Endothelial cell of umbilical vein (primary cell): ENCODE results near the gene C19orf44. TPM values are rescaled to one million over a fixed set of nuclear protein-coding genes. Genes with fewer than 3 reads are reported as not detected.
A peak's percentile ranks its signal among the peaks of the same experiment; 100 is the strongest.

Source experiments
- BruUV-seq: library from RNA; stranded (reverse); fragments of 400-500 nt; replicated peaks from 2 replicates; lab custom pipeline; 2021; lab: Mats Ljungman, UMichigan
- CTCF ChIA-PET: fragments of 300-600, 350-600 bp; sonication (Branson Sonifier 250); formaldehyde crosslinking; loops from one replicate; lab custom pipeline; 2021; ENCODE audit warnings: antibody characterized with exemption, inconsistent platforms; lab: Charles Lee
- POLR2A ChIA-PET: fragments of 300-600, 350-600 bp; sonication (Branson Sonifier 250); formaldehyde crosslinking; loops from one replicate; lab custom pipeline; 2021; ENCODE audit warnings: antibody characterized with exemption, inconsistent platforms; lab: Charles Lee
- DNase-seq: peaks from one replicate; pipeline ENCODE4 v3.0.0-alpha.2; 2011; ENCODE audit warnings: low read depth, low spot score
- FAIRE-seq: peaks from 2 replicates; lab custom pipeline; 2011; peaks lifted over from hg19 to GRCh38; lab: Jason Lieb, UNC
- H2AFZ ChIP-seq: 2 replicates; pipeline ENCODE4 v1.6.0; 2012; ENCODE audit warnings: low read depth, low read length, control low read depth, inconsistent platforms
- H3K27ac ChIP-seq: 2 replicates; pipeline ENCODE4 v1.5.1; 2011; ENCODE audit warnings: low read depth, mild to moderate bottlenecking, control low read depth, low read length, moderate library complexity; ENCODE audit not compliant: insufficient read depth
- H3K27me3 ChIP-seq, 2 experiments: 2 replicates each; pipeline versions ENCODE4 v1.6.0 to v1.6.1; 2011; ENCODE audit warnings: low read length in 2 of 2, mixed read lengths in 1 of 2; ENCODE audit not compliant: control insufficient read depth in 2 of 2, insufficient read depth in 2 of 2
- H3K36me3 ChIP-seq, 2 experiments: 2 replicates in 1 of 2; 3 replicates in 1 of 2; pipeline ENCODE4 v1.5.1; 2011; ENCODE audit warnings: low read length in 2 of 2, mild to moderate bottlenecking in 1 of 2, moderate library complexity in 1 of 2; ENCODE audit not compliant: control insufficient read depth in 2 of 2, insufficient read depth in 2 of 2; ENCODE audit errors: extremely low read depth in 1 of 2
- H3K4me1 ChIP-seq: 3 replicates; pipeline ENCODE4 v1.5.1; 2011; ENCODE audit warnings: mild to moderate bottlenecking, low read length; ENCODE audit not compliant: control insufficient read depth, insufficient read depth; ENCODE audit errors: extremely low read depth
- H3K4me2 ChIP-seq: 2 replicates; pipeline ENCODE4 v1.6.1; 2011; ENCODE audit warnings: low read length, control low read depth, mixed read lengths; ENCODE audit not compliant: insufficient read depth
- H3K4me3 ChIP-seq, 3 experiments: fragments of 200-600 bp in 1 of 3; sonication (generic), shearing (Covaris generic) in 1 of 3; replicated peaks in 1 of 3; 2 replicates each; pipeline ENCODE4 v1.5.1; 2011 to 2016; ENCODE audit warnings: control low read depth in 3 of 3, low read length in 3 of 3, mild to moderate bottlenecking in 2 of 3, inconsistent platforms in 1 of 3, low read depth in 1 of 3, moderate library complexity in 1 of 3; ENCODE audit not compliant: insufficient read depth in 1 of 3
- H3K79me2 ChIP-seq: 2 replicates; pipeline ENCODE4 v1.6.0; 2012; ENCODE audit warnings: low read length, inconsistent platforms; ENCODE audit not compliant: control insufficient read depth, insufficient read depth
- H3K9ac ChIP-seq: replicated peaks from 2 replicates; pipeline ENCODE3; 2011; ENCODE audit warnings: low read length, control low read depth; ENCODE audit not compliant: insufficient read depth; ENCODE audit errors: extremely low read depth
- H3K9me1 ChIP-seq: replicated peaks from 3 replicates; pipeline ENCODE4 v1.6.0; 2011; ENCODE audit warnings: mild to moderate bottlenecking, low read length; ENCODE audit not compliant: control insufficient read depth, insufficient read depth; ENCODE audit errors: extremely low read depth
- H3K9me3 ChIP-seq: replicated peaks from 2 replicates; pipeline ENCODE4 v1.5.1; 2012; ENCODE audit warnings: low read length, inconsistent platforms; ENCODE audit not compliant: control insufficient read depth, insufficient read depth
- H4K20me1 ChIP-seq: replicated peaks from 2 replicates; pipeline ENCODE3; 2011; ENCODE audit warnings: mild to moderate bottlenecking, low read length; ENCODE audit not compliant: control insufficient read depth, insufficient read depth; ENCODE audit errors: extremely low read depth
- EZH2 ChIP-seq: IDR thresholded peaks from 2 replicates; pipeline ENCODE4 v1.6.1; 2012; ENCODE audit warnings: borderline replicate concordance, low read depth, mild to moderate bottlenecking, moderate library complexity, low read length, inconsistent platforms; ENCODE audit not compliant: severe bottlenecking
- FOS ChIP-seq: IDR thresholded peaks from 2 replicates; pipeline ENCODE4 v1.6.1; 2011; ENCODE audit warnings: mild to moderate bottlenecking, low read length, moderate library complexity, borderline replicate concordance; ENCODE audit not compliant: insufficient read depth
- GATA2 ChIP-seq: IDR thresholded peaks from 2 replicates; pipeline ENCODE4 v1.7.0; 2011; ENCODE audit warnings: low read depth, mild to moderate bottlenecking, moderate library complexity, mixed read lengths, low read length; ENCODE audit not compliant: insufficient read length, insufficient read depth
- JUN ChIP-seq: IDR thresholded peaks from 2 replicates; pipeline ENCODE4 v1.6.1; 2011; ENCODE audit warnings: borderline replicate concordance, low read depth; ENCODE audit not compliant: insufficient read length, insufficient read depth
- MYC ChIP-seq: IDR thresholded peaks from one replicate; pipeline ENCODE4 v1.6.1; 2011; ENCODE audit warnings: mild to moderate bottlenecking, low read depth, low read length
- POLR2A ChIP-seq: IDR thresholded peaks from 2 replicates; pipeline ENCODE4 v1.6.1; 2012; ENCODE audit warnings: low read depth, mild to moderate bottlenecking, control low read depth, low read length
- POLR2AphosphoS5 ChIP-seq: IDR thresholded peaks from 2 replicates; pipeline ENCODE4 v1.6.1; 2012; ENCODE audit warnings: low read depth, mild to moderate bottlenecking, control low read depth, low read length, moderate library complexity; ENCODE audit not compliant: insufficient read depth
- dilution Hi-C: fragments of 300-500 bp; cut with MboI; formaldehyde crosslinking; loops from one replicate; pipeline ENCODE4 v1.15.0; 2019; ENCODE audit warnings: low sequenced_read_pairs; ENCODE audit not compliant: extremely low pct_ligation_motif_present
- intact Hi-C: fragments of 100-400 bp; cut with micrococcal nuclease; formaldehyde crosslinking; loops from one replicate; pipeline ENCODE4 v1.10.0; 2022
- polyA plus RNA-seq, 4 experiments: library from polyadenylated mRNA; depleted of rRNA in 3 of 4; stranded (reverse) in 3 of 4; unstranded in 1 of 4; fragments of >200 nt; gene quantifications; 2 replicates each; pipeline versions ENCODE4 v1.2.1 to v1.2.3, GENCODE V29; 2011 to 2012; ENCODE audit warnings: missing spikeins in 1 of 4
- total RNA-seq: library from RNA; stranded (reverse); gene quantifications from 2 replicates; pipeline ENCODE4 v1.2.3, GENCODE V29; 2021
- TF ChIP-seq, protein P1 (sequence below): IDR thresholded peaks from 2 replicates; pipeline ENCODE4 v1.6.1; 2011; ENCODE audit not compliant: insufficient read depth, insufficient read length
- TF ChIP-seq, protein P2 (sequence below), 2 donors: IDR thresholded peaks; 1 replicate in 1 of 2; 2 replicates in 1 of 2; pipeline ENCODE4 v1.5.1; 2011; ENCODE audit warnings: low read length in 2 of 2, mild to moderate bottlenecking in 2 of 2, moderate library complexity in 2 of 2, control low read depth in 1 of 2, inconsistent platforms in 1 of 2, low read depth in 1 of 2; ENCODE audit not compliant: insufficient read depth in 1 of 2; ENCODE audit errors: extremely low read depth in 1 of 2

The C19orf44 gene
- total and polyA plus RNA-seq, 2 donors (not counting 3 experiments of a cell fraction or from before 2014, with no cell fraction given) = 3.5 to 4.3 TPM

DNA sequence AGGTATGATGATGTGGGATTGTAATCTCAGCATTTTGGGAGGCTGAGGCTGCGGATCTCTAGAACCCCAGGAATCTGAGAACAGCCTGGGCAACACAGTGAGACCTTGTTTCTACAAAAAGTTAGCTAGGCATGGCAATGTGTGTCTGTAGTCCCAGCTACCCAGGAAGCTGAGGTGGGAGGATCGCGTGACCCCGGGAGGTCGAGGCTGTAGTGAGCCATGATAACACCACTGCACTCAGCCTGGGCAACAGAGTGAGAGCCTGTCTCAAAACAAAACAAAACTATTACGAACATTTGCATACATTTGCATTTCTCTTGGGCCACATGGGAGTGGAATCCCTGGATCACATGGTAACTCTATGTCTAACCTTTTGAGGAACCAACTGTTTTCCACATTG lies 1.6 kb downstream of the C19orf44 start:
- Histone ChIP-seq H3K4me1 (peaks cover 7% of the 10 kb centered on the region), H3K9me1 (no peaks in the 10 kb centered on the region), H3K27me3 (no peaks in the 10 kb centered on the region), H4K20me1 (no peaks in the 10 kb centered on the region), H3K36me3 (no peaks in the 10 kb centered on the region), H2AFZ (no peak overlapping the region), H3K4me2 (no peak overlapping the region), H3K9me3 (no peaks in the 10 kb centered on the region), H3K4me3 (no peak overlapping the region), H3K9ac (no peak overlapping the region), H3K79me2 (peaks cover 2% of the 10 kb centered on the region), H3K27ac (no peak overlapping the region)
- dilution Hi-C loops (no loop called here), intact Hi-C loops (loop anchor here (2.0 to 5.0 kb wide), 2 partner anchors 51 to 61 kb away; no protein-coding TSS in a partner anchor)
- no peak for TF ChIP-seq FOS
- no peak for TF ChIP-seq JUN
- TF ChIP-seq EZH2 = no peak
- TF ChIP-seq, protein P1, sequence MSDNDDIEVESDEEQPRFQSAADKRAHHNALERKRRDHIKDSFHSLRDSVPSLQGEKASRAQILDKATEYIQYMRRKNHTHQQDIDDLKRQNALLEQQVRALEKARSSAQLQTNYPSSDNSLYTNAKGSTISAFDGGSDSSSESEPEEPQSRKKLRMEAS = no peak
- no peak for TF ChIP-seq POLR2A
- no peak for TF ChIP-seq POLR2AphosphoS5
- TF ChIP-seq MYC = no peak
- TF ChIP-seq, protein P2, sequence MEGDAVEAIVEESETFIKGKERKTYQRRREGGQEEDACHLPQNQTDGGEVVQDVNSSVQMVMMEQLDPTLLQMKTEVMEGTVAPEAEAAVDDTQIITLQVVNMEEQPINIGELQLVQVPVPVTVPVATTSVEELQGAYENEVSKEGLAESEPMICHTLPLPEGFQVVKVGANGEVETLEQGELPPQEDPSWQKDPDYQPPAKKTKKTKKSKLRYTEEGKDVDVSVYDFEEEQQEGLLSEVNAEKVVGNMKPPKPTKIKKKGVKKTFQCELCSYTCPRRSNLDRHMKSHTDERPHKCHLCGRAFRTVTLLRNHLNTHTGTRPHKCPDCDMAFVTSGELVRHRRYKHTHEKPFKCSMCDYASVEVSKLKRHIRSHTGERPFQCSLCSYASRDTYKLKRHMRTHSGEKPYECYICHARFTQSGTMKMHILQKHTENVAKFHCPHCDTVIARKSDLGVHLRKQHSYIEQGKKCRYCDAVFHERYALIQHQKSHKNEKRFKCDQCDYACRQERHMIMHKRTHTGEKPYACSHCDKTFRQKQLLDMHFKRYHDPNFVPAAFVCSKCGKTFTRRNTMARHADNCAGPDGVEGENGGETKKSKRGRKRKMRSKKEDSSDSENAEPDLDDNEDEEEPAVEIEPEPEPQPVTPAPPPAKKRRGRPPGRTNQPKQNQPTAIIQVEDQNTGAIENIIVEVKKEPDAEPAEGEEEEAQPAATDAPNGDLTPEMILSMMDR (IDR thresholded peaks at IDR 0.05; ENCODE audit: extremely low read depth in 1 of 2, insufficient read depth in 1 of 2, low read depth in 1 of 2, low read length in 2 of 2) = no peak
- TF ChIP-seq GATA2 = no peak
- no peak for DNase-seq
- TSS peak; percentile 29 for BruUV-seq
- POLR2A ChIA-PET = no interaction called here
- CTCF ChIA-PET = interaction anchor here (0.8 to 1.7 kb wide), 2 partner anchors 56 to 68 kb away, joined by 3 read pairs; no protein-coding TSS in a partner anchor
- no peak for FAIRE-seq
